GM21737 (cell line): ENCODE data around the gene SLC16A5.

Experiments used
- ATAC-seq: cut with Tn5 transposase; IDR thresholded peaks from one replicate; pipeline ENCODE4 v1.9.1; 2021; ENCODE audit warnings: mild to moderate bottlenecking, moderate library complexity; ENCODE audit not compliant: unreplicated experiment

The SLC16A5 gene

DNA sequence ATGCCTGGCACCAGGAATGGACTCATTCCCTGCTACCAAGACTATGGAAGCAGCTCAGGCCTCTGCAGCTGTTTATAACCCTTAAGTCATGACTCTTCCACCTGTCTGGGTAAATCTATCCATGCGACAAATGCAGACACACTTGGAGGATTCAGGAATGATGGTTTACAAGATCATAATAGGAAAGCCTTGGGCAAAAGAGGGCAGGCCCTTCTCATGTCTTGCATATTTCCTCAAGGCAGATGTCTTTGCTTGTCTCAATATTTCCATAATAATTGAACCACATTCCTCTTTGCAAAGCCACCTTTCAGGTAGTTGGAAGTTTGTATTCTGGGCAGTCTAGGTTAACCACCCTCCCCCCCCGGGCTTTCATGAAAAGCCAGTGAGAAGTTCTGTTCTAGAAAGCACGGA, 67.4 kb downstream of the SLC16A5 start:
- ATAC-seq, result no peak
